GM18499 (cell line): Measurements from ENCODE around the gene KRTAP10-10.
"Not testable (repeated sequence)": the region's sequence is repeated elsewhere in the genome, so short reads cannot be mapped to it uniquely, and the experiment has no call there.

Experiments
- ATAC-seq: cut with Tn5 transposase; IDR thresholded peaks from one replicate; pipeline ENCODE4 v1.9.1; 2021; ENCODE audit warnings: moderate number of reproducible peaks; ENCODE audit not compliant: insufficient read depth, unreplicated experiment

KRTAP10-10 gene

DNA sequence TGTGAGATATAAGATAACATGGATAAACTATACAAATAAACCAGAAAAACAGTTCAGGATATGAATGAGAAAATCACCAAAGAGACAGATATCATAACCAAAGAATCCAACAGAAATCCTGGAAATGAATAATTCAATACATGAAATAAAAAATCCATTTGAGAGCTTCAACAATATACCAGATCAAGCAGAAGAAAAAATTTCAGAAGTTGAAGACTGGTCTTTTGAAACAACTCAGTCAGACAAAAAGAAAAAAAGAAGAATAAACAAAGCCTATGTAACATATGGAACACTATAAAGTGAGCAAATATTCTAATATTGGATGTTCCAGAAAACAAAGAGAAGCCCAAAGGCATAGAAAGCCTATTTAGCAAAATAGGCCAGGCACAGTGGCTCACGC lies 34.8 kb downstream of the KRTAP10-10 start:
- no peak for ATAC-seq

DNA sequence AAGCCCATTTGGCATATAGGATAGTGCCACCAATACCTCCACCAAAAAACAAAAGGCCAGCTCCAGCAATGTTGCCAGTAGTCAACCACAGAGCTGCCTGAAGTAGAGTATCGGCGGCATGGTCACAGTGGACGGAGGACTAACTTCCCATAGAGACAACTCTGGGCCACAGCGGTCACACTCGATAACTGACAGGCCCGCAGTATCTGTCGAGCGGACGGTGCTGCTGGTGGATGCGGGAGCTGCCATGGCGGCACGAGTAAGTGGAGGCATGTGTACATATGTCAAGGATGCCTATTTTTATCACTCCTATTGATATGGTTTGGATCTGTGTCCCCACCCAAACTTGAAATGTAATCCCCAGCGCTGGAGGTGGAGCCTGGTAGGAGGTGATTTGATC lies 40.7 kb downstream of the KRTAP10-10 start:
- ATAC-seq: no peak

DNA sequence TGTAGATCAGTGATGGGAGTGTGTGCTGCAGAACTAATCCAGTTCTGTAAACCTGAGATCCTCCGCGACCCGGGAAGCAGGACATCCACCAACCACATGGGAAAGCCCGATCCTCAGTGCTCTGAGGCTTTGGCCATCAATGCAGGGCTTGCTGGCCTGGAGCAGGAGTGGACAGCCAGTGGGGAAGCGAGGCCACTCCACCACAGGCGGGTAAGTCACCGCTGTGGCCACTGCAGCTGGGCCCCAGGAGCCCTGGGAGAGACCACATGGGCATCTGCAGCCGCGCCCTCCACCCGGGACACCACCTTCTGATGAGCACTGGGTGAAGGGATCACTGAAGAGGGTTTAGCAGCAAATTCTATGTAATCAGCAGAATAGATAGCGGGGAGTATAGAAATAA lies 44.0 kb downstream of the KRTAP10-10 start:
- ATAC-seq: no peak

DNA sequence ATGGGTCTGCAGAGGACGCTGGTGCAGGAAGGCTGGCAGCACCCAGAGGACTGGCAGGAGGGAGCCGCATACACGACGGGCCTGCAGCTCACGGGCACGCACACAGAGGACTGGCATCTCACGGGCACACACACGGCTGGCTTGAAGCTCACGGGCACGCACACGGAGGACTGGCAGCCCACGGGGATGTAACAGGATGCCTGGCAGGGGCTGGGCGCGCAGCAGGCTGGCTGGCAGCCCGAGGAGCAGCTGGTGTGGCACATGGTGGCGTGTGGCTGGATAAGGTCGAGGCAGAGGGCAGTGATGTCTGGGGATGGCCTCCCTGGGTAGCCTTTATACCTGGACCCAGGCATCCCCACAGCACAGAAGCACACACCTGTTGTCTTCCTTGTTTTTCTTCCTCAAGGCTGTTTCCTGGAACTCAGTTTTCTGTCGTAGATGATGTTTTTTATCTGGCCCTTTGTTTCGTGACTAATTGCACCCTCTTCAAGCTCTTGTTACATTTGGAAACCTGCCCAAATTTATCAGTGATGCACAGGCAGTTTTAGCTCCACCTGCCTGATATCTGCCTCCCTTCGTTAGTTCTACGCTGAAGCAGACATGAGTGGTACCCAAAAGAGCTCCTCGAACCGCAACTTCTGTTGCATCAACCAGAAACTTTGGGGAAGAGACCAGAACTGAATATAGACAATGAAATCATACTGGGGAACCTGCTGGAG lies 44.9 kb downstream of the KRTAP10-10 start, which contains the start of gene KRTAP12-1:
TSS of gene KRTAP12-1 (minus strand) at position 303 of the 719 bp plus-strand sequence. CDS start at position 263, 40 bp downstream.
- no peak for ATAC-seq

DNA sequence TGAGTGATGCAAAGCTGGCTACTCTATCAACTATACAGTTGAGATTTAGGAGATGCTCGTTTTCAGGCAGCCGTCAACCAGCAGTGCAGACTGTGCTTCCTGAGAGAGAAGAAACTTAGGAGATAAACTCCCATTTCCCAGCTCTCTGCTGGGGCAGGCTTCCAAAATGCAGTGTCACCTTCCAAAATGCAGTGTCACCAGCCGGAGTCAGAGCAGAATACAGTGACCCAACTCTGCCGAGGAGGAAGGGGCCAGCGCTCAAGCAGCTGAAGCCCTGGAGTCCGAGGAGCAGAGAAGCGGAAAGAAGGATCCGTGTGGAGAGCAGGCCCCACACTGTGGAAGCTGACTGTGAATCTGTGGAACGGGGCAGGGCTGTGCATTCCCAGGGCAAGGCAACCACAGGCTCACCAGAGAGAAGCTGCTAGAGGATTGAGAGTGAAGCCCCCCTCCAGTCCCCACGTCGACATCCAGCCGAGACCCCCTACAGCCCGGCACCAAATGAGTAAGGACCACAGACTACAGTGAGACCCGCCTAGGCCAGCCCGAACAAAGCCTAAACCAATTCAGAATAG lies 45.5 kb downstream of the KRTAP10-10 start:
- ATAC-seq: no peak

DNA sequence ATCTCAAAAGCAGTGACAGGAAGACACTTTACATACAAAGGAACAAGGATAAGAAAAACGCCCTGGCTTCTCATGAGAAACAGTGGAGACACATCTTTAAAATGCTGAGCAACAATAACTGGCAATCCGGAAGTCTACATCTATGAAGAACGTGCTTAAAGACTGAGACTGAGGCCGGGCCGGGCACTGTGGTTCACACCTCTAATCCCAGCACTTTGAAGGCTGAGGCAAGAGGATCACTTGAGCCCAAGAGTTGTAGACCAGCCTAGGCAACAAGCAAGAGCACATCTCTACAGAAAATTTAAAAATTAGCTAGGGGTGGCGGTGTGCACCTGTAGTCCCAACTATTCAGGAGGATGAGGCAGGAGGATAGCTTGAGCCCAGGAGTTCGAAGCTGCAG lies 46.9 kb downstream of the KRTAP10-10 start:
- ATAC-seq: no peak

DNA sequence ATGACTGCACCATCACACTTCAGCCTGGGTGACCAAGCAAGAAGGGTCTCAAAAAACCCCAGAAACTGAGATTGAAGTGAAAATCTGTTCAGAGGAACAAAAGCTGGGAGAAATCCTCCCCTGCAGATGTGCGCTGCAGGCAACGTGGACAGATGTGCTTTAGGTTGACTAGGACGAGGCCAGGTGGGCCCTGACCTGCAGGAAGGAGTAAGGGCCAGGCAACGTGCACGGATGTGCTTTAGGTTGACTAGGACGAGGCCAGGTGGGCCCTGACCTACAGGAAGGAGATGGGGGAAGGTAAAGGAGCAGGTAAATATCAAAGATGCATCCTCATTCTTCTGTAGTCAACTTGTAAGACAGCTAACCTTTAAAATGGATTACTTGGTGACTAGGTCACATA lies 47.3 kb downstream of the KRTAP10-10 start:
- ATAC-seq: no peak

DNA sequence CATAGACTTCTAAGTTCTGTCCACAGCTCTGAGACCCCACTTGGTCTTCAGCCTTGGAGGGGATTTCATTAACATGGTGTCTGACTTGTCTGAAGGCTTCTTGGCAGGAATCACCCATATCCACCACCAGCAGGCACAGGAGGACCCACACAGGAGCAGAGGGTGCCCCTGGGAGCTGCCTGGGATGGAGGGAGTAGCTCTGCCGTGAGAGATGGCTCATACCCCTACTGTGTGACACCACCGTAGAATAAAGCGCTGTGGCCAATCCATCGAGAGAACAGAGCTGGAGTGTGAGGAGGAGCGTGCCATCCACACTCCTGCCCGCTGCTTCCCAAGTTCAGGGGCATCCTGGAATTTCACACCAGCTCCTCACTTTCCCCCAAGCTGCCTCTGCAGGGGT lies 47.9 kb downstream of the KRTAP10-10 start:
- ATAC-seq: not testable (repeated sequence)

DNA sequence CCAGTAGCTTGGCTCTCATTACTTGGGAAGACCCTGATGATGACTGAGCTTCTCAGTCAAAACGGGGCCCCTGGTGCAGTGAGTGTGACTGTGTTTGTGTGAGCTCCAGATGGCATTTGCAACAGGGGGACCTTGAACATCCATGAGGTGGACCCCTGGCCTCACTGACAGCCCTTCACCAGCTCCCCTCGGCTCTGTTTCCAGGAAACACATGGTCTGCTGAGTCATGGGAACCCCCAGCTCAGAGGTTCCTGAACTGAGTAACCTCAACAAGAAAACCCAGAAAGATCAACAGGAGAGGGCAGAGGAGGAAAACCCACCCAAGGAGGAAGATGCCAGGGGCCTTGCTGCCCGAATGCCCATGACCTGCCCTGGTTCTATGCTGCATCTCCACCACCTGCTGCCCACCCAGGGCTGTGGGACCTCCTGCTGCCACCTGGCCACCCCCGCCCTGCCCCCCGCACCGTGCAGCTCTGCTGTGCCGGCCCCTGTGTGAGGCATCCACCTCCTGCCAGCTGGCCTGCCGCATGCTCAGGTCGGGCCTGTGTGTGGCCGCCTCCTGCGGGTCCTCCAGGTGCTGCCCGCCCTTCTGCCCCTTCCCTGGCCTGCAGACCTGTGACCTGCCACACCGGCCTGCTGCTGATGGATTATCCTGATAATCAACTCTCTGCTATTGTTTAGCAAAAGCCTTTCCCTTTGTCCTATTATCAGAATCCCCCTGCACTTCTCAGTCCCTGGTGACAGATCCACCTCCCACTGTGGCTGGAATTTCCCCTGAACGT lies 49.0 kb downstream of the KRTAP10-10 start:
- ATAC-seq: no peak

DNA sequence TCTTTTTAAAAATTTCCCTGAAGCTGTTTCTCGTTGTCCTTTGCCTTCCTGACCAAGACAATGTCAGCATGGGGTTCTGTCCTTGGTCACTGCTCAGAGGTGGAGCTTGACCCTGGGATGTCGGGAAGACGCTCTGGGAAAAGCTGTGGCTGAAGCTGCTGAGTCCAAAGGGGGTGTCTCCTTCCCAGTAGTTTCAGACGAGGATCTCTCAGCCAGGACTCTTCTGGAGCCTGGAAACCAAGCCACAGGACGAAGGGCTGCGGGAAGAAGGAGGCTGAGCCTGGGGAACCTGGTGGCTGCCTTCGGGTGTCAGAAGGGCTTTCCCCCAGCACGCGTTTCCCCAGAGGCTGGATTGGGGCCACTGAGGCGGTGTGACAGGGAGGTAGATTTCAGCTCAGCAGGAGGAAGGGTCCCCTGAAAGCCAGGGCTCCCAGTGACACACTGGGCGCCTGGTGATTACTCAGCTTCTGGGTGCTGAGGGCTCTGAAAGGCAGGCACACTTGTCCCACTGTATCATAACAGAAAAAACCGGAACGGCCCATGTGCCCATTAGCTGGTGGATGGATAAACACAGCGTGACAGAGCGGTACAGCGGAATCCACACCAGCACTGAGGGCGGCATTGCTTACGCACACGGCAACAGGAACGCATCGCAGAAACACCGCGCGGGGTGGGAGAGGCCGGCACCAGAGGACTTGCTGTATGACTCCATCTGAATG lies 49.8 kb downstream of the KRTAP10-10 start:
- no peak for ATAC-seq

DNA sequence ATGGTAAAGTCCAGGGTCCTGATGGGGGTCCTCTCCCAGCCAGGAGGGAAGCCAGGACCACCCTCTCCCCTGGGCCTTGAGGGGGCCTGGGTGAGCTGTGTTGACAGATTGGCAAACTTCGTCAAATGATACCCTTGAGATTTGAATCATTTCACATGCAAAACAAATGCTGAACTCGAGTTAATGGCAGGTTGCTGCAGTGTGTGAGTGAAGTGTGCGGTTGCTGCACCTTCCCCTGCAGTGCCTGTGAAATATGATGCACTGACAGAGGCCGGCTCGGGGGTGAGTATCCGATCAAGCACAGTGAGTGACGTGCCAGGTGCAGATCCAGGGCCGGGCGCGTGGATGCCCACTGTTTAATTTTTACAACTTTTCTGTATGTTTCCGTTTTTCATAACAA lies 50.5 kb downstream of the KRTAP10-10 start:
- no peak for ATAC-seq
